GM13976 (cell line): Measurements from ENCODE around the gene IRS1.

ENCODE experiments used
- DNase-seq: peaks from one replicate; pipeline ENCODE4 v3.0.0; 2012; ENCODE audit warnings: low spot score
- CTCF ChIP-seq: IDR thresholded peaks from 2 replicates; pipeline ENCODE4 v1.5.1; 2012; ENCODE audit warnings: borderline replicate concordance, mild to moderate bottlenecking; ENCODE audit not compliant: insufficient read depth; ENCODE audit errors: extremely low read depth, missing control alignments, control extremely low read depth
- in situ Hi-C: fragments of 300-500 bp; cut with MboI; formaldehyde crosslinking; loops from one replicate; pipeline ENCODE4 v1.12.0; 2022; ENCODE audit warnings: low sequenced_read_pairs, mixed read lengths, inconsistent platforms; ENCODE audit not compliant: unreplicated experiment

Gene IRS1

DNA sequence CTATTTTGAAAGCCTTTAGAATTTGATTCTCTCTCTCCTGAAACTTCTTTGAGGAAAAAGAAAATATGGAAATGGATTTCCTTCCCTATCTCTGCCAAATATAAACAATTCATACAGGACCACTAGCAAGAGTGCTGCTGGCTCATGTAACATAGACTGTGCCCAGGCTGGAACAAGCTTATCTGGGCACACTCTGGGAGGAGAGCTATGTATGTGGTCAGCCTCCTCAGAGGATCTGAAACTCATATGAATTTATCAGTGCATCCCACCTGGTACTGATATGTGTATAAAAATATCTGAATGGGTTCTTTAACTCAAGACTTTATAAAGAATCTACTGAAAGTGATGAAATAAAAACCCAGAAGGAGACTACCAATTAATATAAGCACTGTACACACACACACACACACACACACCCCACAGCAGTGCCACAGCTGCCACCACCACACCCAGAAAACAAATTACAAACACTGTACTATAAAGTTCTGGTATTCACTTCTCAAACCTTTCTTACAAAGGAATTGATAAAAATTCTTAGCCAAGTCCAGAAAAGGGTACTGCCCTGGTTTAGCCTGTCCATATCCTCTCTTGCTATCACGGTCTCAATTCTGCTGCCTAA is 115.6 kb downstream of the IRS1 start:
- no peak for TF ChIP-seq CTCF
- in situ Hi-C loops = no loop called here
- no peak for DNase-seq

DNA sequence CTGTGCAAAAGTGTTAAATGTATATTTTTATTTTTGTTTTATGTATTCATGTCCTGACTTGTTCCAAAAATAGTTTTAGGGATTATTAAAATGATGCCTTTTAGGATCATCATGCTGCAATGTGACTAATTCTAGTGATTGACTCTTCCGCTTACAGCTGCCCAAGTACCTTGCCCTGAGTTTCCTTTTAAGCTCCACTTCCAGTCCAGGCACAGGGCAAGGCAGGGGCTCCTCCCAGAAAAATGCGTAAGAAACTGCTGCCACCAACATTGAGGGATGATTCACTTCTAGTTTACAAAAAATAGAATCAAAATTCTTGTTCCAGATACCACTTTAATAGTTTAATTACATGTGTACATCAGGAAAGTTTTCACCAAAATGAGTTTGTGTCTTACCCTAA is 116.4 kb downstream of the IRS1 start:
- no peak for TF ChIP-seq CTCF
- in situ Hi-C loops = no loop called here
- no peak for DNase-seq
